Measurements from ENCODE around the gene ADAMTSL3. TPM values are rescaled to one million over a fixed set of nuclear protein-coding genes. Genes with fewer than 3 reads are reported as not detected.

ADAMTSL3 gene
- total RNA-seq, 1 donor, result not detected

GRCh38 chr15:83858820-83859505 is 205.0 kb downstream of the ADAMTSL3 start:
- Histone ChIP-seq H3K9me3 (ENCODE audit: low read depth, low read length) (no peaks in the 10 kb centered on the region), H3K4me1 (ENCODE audit: insufficient read depth, low read length) (no peaks in the 10 kb centered on the region), H3K4me3 (ENCODE audit: low read length) (no peak overlapping the region), H3K27me3 (ENCODE audit: insufficient read depth, low read length) (no peaks in the 10 kb centered on the region)

- Histone ChIP-seq H3K27me3 (ENCODE audit: insufficient read depth, low read length) (no peaks in the 10 kb centered on the region), H3K9me3 (ENCODE audit: low read depth, low read length) (no peaks in the 10 kb centered on the region), H3K4me3 (ENCODE audit: low read length) (no peak overlapping the region), H3K4me1 (ENCODE audit: insufficient read depth, low read length) (no peaks in the 10 kb centered on the region)
Observed at GRCh38 chr15:83866692-83867091, 212.8 kb downstream of the ADAMTSL3 start.

DNA sequence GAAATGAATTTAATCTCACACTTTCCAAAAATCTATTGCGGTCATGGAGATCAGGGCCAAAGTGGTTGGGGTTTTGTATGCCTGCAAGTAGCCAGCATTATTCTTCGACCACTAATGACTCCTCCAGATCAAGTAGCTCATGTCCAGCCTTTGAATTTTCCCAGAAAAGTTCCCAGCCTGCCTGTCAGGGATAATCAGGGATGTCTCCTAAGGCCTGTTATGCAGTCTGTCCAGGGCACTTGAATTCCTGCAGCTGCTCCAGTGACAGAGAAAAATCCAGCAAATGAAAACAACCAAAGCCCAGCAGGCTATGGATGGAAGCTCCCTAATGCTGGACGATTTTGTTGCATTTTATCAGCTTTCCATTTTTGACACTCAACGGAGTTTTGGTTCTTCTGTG is 215.4 kb downstream of the ADAMTSL3 start:
- H3K9me3 ChIP-seq (ENCODE audit: low read depth, low read length), result no peaks in the 10 kb centered on the region
- H3K27me3 ChIP-seq (ENCODE audit: insufficient read depth, low read length), result no peaks in the 10 kb centered on the region
- H3K4me3 ChIP-seq (ENCODE audit: low read length), result no peak overlapping the region
- H3K4me1 ChIP-seq (ENCODE audit: insufficient read depth, low read length), result no peaks in the 10 kb centered on the region

GRCh38 chr15:83871808-83872559 is 218.1 kb downstream of the ADAMTSL3 start:
- Histone ChIP-seq H3K4me3 (ENCODE audit: low read length) (no peak overlapping the region), H3K9me3 (ENCODE audit: low read depth, low read length) (no peaks in the 10 kb centered on the region), H3K27me3 (ENCODE audit: insufficient read depth, low read length) (no peaks in the 10 kb centered on the region), H3K4me1 (ENCODE audit: insufficient read depth, low read length) (no peaks in the 10 kb centered on the region)

GRCh38 chr15:83873966-83874365 is 220.0 kb downstream of the ADAMTSL3 start:
- H3K4me1 ChIP-seq (ENCODE audit: insufficient read depth, low read length), result no peaks in the 10 kb centered on the region
- no peaks in the 10 kb centered on the region for H3K9me3 ChIP-seq (ENCODE audit: low read depth, low read length)
- H3K4me3 ChIP-seq (ENCODE audit: low read length), result no peak overlapping the region
- no peaks in the 10 kb centered on the region for H3K27me3 ChIP-seq (ENCODE audit: insufficient read depth, low read length)

DNA sequence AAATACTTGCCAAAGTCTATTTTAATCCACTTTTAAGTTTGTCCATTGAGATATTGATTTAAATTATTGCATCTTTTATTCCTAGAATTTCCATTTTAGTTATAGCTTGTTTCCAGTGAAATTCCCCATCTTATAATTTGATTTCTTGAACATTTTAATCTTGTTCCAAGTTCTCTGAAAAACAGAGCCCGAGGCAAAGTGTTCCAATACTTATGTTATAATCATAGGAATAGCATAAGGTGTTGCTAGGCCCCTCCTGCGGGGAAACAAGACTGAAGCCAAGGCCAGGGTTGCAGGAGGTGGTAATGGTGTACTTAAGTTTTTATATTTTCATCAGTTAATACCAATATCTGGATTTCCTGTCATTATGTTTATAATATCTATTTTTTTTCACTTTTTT is 226.6 kb downstream of the ADAMTSL3 start:
- H3K4me3 ChIP-seq (ENCODE audit: low read length), result no peak overlapping the region
- no peaks in the 10 kb centered on the region for H3K4me1 ChIP-seq (ENCODE audit: insufficient read depth, low read length)
- H3K9me3 ChIP-seq (ENCODE audit: low read depth, low read length), result no peaks in the 10 kb centered on the region
- H3K27me3 ChIP-seq (ENCODE audit: insufficient read depth, low read length), result no peaks in the 10 kb centered on the region

DNA sequence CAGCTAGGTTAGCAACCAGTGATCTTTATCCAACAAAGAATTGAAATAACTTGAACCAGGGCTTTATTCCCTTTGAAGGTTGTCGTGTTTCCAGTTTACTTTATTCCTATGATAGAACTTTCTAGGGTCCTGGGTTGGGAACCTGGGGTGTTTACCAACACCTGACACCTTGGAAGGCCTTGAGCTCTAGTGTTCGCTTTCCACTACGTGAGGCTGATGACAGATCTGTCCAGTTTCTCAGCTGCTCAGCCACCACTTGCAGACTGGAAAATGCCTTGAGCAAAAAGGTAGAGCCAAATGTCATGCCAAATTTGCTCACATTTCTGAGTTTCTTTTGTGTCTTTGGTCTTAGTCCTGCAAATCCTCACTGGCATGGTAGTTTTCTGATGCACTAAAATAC is 227.2 kb downstream of the ADAMTSL3 start:
- Histone ChIP-seq H3K4me1 (ENCODE audit: insufficient read depth, low read length) (no peaks in the 10 kb centered on the region), H3K9me3 (ENCODE audit: low read depth, low read length) (no peaks in the 10 kb centered on the region), H3K4me3 (ENCODE audit: low read length) (no peak overlapping the region), H3K27me3 (ENCODE audit: insufficient read depth, low read length) (no peaks in the 10 kb centered on the region)

GRCh38 chr15:83886321-83886720 is 232.4 kb downstream of the ADAMTSL3 start:
- no peak overlapping the region for H3K4me3 ChIP-seq (ENCODE audit: low read length)
- no peaks in the 10 kb centered on the region for H3K27me3 ChIP-seq (ENCODE audit: insufficient read depth, low read length)
- no peaks in the 10 kb centered on the region for H3K9me3 ChIP-seq (ENCODE audit: low read depth, low read length)
- H3K4me1 ChIP-seq (ENCODE audit: insufficient read depth, low read length), result no peaks in the 10 kb centered on the region

DNA sequence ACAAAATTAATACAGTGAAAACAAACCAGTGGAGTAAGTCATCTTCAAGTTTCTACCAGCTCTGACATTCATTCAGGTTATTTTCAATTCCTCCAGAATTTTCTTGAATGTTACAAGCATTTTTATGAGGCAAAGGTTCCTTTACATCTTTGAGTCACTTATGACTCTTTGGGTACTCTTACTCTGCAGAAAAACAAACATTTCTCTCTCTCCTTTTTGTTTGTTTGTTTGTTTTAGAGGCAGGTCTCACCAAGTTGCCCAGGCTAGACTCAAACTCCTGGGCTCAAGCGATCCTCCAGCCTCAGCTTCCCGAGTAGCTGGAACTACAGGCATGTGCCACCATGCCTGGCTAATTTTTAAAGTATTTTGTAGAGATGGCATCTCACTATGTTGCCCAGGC is 233.5 kb downstream of the ADAMTSL3 start:
- H3K9me3 ChIP-seq (ENCODE audit: low read depth, low read length), result no peaks in the 10 kb centered on the region
- no peaks in the 10 kb centered on the region for H3K4me1 ChIP-seq (ENCODE audit: insufficient read depth, low read length)
- no peak overlapping the region for H3K4me3 ChIP-seq (ENCODE audit: low read length)
- H3K27me3 ChIP-seq (ENCODE audit: insufficient read depth, low read length), result no peaks in the 10 kb centered on the region

DNA sequence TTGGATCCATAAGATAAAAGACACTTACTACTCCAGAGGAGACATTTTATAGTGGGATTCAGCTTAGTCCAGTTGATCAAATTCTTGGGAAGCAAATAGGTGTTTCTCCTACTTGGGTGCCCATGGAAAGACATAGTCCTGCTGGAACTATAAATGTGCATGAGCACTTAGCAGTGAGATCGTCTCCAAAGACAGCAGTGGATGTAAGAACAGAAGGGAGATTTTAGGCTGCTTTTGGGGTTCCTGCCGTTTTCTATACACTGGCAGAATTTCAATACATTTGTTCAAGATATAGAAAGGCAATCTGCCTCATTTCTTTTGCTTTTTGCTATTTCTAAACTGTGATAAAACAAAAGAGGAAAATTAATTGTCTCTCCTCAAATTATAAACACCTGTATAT is 234.0 kb downstream of the ADAMTSL3 start:
- Histone ChIP-seq H3K9me3 (ENCODE audit: low read depth, low read length) (no peaks in the 10 kb centered on the region), H3K4me3 (ENCODE audit: low read length) (no peak overlapping the region), H3K4me1 (ENCODE audit: insufficient read depth, low read length) (no peaks in the 10 kb centered on the region), H3K27me3 (ENCODE audit: insufficient read depth, low read length) (no peaks in the 10 kb centered on the region)

DNA sequence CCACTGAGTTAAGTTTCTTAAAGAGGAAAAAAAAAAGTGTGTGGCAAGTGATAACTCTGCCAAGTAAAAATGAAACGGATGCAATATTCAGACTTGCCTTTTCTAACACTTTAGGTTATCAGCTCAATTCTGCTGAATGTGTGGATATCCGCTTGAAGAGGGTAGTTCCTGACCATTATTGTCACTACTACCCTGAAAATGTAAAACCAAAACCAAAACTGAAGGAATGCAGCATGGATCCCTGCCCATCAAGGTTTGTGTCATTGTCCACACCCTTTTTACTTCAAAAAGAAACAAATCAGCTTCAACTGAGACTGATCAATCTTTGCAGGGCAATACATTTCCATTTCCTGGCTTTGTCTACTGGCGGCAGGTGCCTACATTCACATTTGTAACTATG is 236.1 kb downstream of the ADAMTSL3 start:
- H3K27me3 ChIP-seq (ENCODE audit: insufficient read depth, low read length), result no peaks in the 10 kb centered on the region
- no peaks in the 10 kb centered on the region for H3K9me3 ChIP-seq (ENCODE audit: low read depth, low read length)
- H3K4me1 ChIP-seq (ENCODE audit: insufficient read depth, low read length), result no peaks in the 10 kb centered on the region
- H3K4me3 ChIP-seq (ENCODE audit: low read length), result no peak overlapping the region

DNA sequence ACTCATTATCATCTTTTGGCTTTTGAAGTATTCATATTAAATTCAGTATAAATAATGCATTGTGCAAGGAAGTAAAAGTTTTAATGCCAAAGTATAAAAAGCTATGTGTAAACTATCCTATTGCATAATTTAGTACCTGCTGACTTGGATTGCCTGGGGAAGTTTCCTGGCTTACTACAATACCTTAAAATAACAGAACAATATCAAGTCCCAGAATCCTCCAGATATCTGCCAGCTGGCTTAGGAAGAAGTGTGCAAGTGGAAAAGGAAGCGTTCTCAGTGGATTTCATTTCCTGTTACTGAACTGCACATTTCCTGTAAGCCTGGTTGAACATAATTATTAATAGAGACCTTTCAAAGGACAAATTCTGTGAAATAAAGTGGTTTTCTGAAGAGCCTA is 236.7 kb downstream of the ADAMTSL3 start:
- Histone ChIP-seq H3K27me3 (ENCODE audit: insufficient read depth, low read length) (no peaks in the 10 kb centered on the region), H3K4me1 (ENCODE audit: insufficient read depth, low read length) (no peaks in the 10 kb centered on the region), H3K4me3 (ENCODE audit: low read length) (no peak overlapping the region), H3K9me3 (ENCODE audit: low read depth, low read length) (no peaks in the 10 kb centered on the region)

DNA sequence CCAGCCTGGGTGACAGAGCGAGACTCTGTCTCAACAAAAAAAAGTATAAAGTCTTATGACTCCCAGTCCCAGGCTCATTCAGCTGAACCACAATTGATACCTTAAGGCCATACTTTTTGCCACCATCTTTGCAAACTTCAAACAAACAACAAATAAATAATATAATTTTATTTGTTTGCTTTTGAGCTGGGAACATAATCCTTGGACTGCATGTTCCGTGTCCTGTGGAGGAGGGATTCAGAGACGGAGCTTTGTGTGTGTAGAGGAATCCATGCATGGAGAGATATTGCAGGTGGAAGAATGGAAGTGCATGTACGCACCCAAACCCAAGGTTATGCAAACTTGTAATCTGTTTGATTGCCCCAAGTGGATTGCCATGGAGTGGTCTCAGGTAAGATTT is 238.6 kb downstream of the ADAMTSL3 start:
- no peaks in the 10 kb centered on the region for H3K4me1 ChIP-seq (ENCODE audit: insufficient read depth, low read length)
- no peaks in the 10 kb centered on the region for H3K27me3 ChIP-seq (ENCODE audit: insufficient read depth, low read length)
- H3K9me3 ChIP-seq (ENCODE audit: low read depth, low read length), result no peaks in the 10 kb centered on the region
- H3K4me3 ChIP-seq (ENCODE audit: low read length), result no peak overlapping the region

DNA sequence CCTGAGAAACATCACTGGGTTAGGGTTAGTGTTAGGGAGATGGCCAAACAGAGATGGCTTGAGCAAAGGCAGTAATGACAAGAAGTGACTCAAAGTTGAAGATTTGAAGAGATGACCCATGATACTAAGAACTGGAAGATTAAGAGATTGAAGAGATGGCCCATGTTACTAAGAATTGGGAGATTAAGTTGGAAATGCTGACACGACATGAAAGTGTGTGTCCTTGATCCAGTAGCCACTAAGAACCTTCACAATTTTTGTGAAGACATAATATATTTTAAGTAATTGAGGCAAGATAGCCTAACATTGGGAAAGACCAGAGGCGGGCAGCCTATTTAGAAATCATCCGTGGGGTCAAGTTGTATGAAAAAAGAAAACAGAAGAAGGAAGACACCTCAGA is 239.4 kb downstream of the ADAMTSL3 start:
- H3K9me3 ChIP-seq (ENCODE audit: low read depth, low read length), result no peaks in the 10 kb centered on the region
- H3K4me3 ChIP-seq (ENCODE audit: low read length), result no peak overlapping the region
- H3K27me3 ChIP-seq (ENCODE audit: insufficient read depth, low read length), result no peaks in the 10 kb centered on the region
- no peaks in the 10 kb centered on the region for H3K4me1 ChIP-seq (ENCODE audit: insufficient read depth, low read length)

- Histone ChIP-seq H3K4me3 (ENCODE audit: low read length) (no peak overlapping the region), H3K4me1 (ENCODE audit: insufficient read depth, low read length) (no peaks in the 10 kb centered on the region), H3K9me3 (ENCODE audit: low read depth, low read length) (no peaks in the 10 kb centered on the region), H3K27me3 (ENCODE audit: insufficient read depth, low read length) (no peaks in the 10 kb centered on the region)
Observed at GRCh38 chr15:83897037-83897436, 243.1 kb downstream of the ADAMTSL3 start.

- H3K4me3 ChIP-seq (ENCODE audit: low read length), result no peak overlapping the region
- no peaks in the 10 kb centered on the region for H3K27me3 ChIP-seq (ENCODE audit: insufficient read depth, low read length)
- H3K9me3 ChIP-seq (ENCODE audit: low read depth, low read length), result no peaks in the 10 kb centered on the region
- H3K4me1 ChIP-seq (ENCODE audit: insufficient read depth, low read length), result no peaks in the 10 kb centered on the region
Observed at GRCh38 chr15:83898361-83898760, 244.4 kb downstream of the ADAMTSL3 start.
